ENCODE results near the gene NAT16.

NAT16 gene

GRCh38 chr7:101170617-101171441, 9.3 kb downstream of the NAT16 start:
- no peak for DNase-seq (ENCODE audit: low read depth in 2 of 2)

DNA sequence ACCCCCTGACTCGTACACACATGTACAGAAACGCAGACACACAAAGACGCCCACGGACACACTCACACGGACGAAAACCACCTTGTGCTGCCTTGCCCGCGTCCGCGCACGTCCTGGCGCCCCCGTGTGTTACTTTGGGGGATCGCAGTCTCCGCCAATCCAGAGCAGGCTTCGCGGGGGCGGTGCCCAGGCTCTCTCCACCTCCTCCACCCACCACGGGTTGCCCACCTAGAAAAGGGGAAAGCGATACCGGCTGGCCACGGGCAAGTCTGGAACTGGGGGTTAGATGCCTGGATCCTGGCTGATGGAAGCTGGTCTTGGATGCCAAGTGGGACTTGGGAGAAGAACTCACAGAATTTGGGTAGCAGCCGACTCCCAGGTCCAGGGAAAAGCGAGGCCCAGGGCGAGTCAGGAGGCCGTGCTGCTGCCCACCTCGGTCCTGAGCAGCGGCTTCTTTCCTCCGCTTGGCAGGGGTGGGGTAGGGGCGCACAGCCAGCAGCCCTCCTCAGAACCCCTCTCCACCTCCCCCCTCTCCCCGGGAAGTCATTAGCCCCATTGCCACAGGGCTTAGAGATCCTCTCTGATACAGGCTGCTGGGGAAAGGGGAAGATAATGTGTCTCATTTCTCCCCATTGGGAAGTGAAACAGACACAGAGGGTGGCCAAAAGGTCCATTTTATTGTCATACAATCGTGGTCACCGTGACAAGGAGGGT, 10.1 kb downstream of the NAT16 start:
- peak; percentile 71 to 81 for DNase-seq (ENCODE audit: low read depth in 2 of 2)

DNA sequence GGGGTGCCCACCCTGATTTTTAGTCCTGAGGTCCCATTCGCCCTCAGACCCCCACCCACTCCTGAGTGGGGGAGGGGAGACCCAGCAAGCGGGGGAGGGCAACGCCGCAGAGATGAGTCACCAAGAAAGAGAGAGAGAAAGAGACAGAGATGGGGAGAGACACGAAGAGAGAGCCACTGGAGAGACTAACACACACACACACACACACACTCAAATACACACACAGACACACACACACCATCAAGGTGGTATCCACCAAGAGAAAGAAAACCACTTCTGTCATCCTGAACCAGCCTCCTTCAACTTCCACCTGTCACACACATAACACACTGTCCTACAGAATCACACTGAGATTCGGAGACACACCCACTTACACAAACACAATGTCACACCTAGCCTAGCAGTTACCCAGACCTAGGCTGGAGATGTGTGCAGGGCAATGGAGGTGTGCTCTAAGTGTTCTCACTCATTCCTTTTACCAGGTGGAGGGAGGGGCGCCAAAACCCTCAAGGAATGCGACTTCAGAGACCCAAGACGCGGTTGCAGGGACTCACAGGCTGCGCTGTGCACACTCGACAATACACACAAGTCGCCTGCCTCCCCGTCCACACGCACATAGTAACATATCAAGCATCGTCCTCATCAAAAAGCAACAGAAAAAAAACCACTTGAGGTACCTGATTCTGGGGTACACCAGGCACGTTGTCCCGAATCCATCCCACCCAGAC, 10.8 kb downstream of the NAT16 start:
- no peak for DNase-seq (ENCODE audit: low read depth in 2 of 2)

GRCh38 chr7:101168412-101169049, 11.6 kb downstream of the NAT16 start:
- no peak for DNase-seq (ENCODE audit: low read depth in 2 of 2)

- no peak for DNase-seq (ENCODE audit: low read depth in 2 of 2)
These were observed 12.3 kb downstream of the NAT16 start for GRCh38 chr7:101167645-101168411.

- no peak for DNase-seq (ENCODE audit: low read depth in 2 of 2)
These were observed 13.0 kb downstream of the NAT16 start for GRCh38 chr7:101166909-101167644.

DNA sequence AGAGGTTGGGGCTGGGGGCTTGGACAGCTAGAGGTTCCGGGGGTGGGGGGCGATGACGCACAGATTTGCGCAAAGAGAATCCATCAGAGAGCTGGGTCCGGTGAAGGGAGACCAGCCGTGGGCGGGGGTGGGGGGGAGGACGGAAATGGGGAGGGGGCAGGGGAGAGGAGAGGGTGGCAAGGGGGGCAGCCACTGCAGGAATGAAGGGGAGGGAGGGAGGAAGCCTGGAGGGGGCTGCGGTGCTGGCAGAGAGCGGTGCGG, 13.5 kb downstream of the NAT16 start:
- no peak for DNase-seq (ENCODE audit: low read depth in 2 of 2)

DNA sequence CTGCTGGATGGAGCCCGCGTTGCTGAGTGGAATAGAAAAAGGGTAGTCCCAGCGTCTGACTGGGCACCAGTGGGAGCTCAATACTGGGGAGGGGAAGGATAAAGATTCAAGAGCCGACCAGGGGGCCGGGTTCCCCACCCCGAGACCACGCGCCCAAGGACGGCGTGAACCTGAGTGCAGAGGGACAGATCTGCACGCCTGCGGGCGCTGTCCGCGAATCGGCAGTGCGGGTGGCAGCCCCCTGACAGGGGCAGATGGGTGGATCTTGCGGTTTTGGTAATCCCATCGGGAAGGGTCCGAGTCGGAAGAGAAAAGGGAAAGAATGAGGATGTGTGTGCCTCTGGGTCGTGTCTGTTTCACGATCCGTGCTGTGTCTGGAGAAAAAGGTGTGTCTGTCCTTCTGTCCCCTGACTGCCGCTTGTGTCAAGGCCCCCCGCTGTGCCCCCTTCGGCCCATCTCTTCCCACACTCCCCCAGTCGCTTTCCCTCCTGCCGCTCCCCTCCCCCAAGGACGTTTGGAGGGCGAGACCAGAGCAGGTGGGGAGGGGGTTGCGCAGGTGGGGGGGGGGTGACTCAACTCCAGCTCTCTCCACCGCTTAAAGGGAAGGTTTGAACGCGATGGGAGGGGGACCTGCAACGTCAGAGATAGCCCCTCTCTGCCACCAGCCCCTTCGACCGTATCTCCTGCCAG, 14.0 kb downstream of the NAT16 start:
- DNase-seq (ENCODE audit: low read depth in 2 of 2) = no peak

GRCh38 chr7:101165075-101165957, 14.8 kb downstream of the NAT16 start, which contains the start of gene VGF:
Gene VGF (minus strand): TSS chr7:101165569. CDS start chr7:101164843, 726 bp downstream.
- peak; percentile 91 for DNase-seq (ENCODE audit: low read depth in 2 of 2)

GRCh38 chr7:101164071-101164840, 15.8 kb downstream of the NAT16 start:
- DNase-seq (ENCODE audit: low read depth in 2 of 2) = no peak

- no peak for DNase-seq (ENCODE audit: low read depth in 2 of 2)
These were observed 16.6 kb downstream of the NAT16 start for GRCh38 chr7:101163279-101164070.

DNA sequence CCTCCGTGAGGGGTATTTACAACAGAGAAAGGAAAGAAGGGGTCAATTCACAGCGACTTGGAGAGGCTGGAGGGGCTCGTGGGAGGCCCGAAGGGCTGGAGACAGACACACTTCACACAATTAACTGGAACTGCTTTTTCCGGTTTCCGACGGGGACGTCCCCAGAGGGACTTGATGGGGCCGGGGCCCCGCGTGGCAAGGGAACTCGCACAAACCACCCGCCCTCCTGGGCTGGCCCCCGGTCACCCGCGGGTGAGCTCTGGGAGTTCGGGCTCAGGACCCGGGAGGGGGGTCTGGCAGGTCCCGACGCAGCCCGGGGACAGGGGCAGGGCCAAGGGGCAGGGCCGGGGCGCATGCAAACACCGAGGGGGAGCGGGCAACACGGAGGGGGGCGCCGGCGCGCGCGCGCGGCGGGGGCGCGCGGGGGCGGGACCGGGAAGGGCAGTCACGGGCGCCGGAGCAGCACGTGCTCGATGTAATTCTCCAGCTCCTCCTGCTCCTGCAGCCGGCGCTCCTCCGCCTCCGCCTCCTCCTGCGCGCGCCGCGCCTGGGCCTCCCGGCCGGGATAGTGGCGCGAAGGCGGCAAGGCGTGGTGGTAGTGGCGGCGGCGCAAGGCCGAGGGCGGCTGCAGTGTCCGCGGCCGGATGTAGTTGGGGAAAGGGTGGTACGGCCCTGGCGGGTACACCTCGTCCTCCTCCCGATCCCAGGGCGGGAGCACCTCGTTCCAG, 17.4 kb downstream of the NAT16 start:
- DNase-seq (ENCODE audit: low read depth in 2 of 2) = no peak

- no peak for DNase-seq (ENCODE audit: low read depth in 2 of 2)
These were observed 18.2 kb downstream of the NAT16 start for GRCh38 chr7:101161692-101162471.

DNA sequence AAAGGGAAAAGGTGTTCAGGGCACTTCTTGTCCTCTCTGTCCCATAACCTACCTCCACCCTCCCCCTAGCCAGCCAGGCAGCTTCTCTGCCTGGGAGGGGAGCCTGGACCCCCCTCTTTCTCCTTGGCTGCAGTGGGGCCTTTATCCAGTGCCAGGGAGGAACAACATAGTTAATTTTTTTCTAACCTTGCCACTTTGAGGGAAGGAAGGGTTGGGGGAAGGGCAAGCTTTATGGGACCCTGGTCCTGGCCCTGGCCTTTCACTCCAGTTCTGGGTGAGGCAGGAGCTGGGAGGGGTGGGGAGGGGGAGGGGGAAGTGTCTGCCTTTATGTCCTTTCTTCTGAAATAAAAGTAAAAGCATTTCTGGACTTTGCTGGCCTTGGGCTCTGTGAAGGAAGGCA, 19.2 kb downstream of the NAT16 start:
- no peak for DNase-seq (ENCODE audit: low read depth in 2 of 2)

GRCh38 chr7:101159696-101160674, 20.1 kb downstream of the NAT16 start:
- no peak for DNase-seq (ENCODE audit: low read depth in 2 of 2)
